Measurements from ENCODE around the gene ZBTB12.

DNA sequence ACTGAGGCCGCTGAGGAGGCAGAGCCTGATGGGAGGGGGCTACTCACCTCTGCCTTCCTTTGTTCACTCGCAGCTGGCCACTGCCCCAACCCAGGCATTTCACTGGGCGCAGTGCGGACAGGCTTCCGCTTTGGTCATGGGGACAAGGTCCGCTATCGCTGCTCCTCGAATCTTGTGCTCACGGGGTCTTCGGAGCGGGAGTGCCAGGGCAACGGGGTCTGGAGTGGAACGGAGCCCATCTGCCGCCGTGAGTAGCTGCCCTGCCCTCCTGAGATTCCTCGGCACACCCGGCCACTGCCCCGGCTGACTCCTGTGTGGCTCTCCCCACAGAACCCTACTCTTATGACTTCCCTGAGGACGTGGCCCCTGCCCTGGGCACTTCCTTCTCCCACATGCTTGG, 31.7 kb upstream of the ZBTB12 start:
- TF ChIP-seq, protein P1, sequence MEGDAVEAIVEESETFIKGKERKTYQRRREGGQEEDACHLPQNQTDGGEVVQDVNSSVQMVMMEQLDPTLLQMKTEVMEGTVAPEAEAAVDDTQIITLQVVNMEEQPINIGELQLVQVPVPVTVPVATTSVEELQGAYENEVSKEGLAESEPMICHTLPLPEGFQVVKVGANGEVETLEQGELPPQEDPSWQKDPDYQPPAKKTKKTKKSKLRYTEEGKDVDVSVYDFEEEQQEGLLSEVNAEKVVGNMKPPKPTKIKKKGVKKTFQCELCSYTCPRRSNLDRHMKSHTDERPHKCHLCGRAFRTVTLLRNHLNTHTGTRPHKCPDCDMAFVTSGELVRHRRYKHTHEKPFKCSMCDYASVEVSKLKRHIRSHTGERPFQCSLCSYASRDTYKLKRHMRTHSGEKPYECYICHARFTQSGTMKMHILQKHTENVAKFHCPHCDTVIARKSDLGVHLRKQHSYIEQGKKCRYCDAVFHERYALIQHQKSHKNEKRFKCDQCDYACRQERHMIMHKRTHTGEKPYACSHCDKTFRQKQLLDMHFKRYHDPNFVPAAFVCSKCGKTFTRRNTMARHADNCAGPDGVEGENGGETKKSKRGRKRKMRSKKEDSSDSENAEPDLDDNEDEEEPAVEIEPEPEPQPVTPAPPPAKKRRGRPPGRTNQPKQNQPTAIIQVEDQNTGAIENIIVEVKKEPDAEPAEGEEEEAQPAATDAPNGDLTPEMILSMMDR (conservative IDR thresholded peaks at IDR 0.05; ENCODE audit: low read depth, low read length) = no peak
- TF ChIP-seq SMC3 (IDR thresholded peaks at IDR 0.05; ENCODE audit: low read depth, low read length) (no peak), POLR2A (IDR thresholded peaks at IDR 0.05; ENCODE audit: low read depth, low read length) (no peak), BHLHE40 (IDR thresholded peaks at IDR 0.05; ENCODE audit: low read depth, low read length) (no peak), MAFK (IDR thresholded peaks at IDR 0.05; ENCODE audit: low read depth, low read length) (no peak), CEBPB (IDR thresholded peaks at IDR 0.05; ENCODE audit: low read depth, low read length) (no peak), RAD21 (IDR thresholded peaks at IDR 0.05; ENCODE audit: low read length) (no peak), RCOR1 (IDR thresholded peaks at IDR 0.05; ENCODE audit: insufficient replicate concordance, low read length) (no peak), CHD1 (IDR thresholded peaks at IDR 0.05; ENCODE audit: low read depth, low read length) (no peak), RFX5 (IDR thresholded peaks at IDR 0.05; ENCODE audit: low read depth, low read length) (no peak)
- TF ChIP-seq, protein P2, sequence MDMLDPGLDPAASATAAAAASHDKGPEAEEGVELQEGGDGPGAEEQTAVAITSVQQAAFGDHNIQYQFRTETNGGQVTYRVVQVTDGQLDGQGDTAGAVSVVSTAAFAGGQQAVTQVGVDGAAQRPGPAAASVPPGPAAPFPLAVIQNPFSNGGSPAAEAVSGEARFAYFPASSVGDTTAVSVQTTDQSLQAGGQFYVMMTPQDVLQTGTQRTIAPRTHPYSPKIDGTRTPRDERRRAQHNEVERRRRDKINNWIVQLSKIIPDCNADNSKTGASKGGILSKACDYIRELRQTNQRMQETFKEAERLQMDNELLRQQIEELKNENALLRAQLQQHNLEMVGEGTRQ (IDR thresholded peaks at IDR 0.05; ENCODE audit: low read depth, low read length) = no peak
- TF ChIP-seq, protein P3, sequence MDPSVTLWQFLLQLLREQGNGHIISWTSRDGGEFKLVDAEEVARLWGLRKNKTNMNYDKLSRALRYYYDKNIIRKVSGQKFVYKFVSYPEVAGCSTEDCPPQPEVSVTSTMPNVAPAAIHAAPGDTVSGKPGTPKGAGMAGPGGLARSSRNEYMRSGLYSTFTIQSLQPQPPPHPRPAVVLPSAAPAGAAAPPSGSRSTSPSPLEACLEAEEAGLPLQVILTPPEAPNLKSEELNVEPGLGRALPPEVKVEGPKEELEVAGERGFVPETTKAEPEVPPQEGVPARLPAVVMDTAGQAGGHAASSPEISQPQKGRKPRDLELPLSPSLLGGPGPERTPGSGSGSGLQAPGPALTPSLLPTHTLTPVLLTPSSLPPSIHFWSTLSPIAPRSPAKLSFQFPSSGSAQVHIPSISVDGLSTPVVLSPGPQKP (IDR thresholded peaks at IDR 0.05; ENCODE audit: borderline replicate concordance, low read depth, low read length) = no peak

Data from IMR-90 (cell line).